Urothelium cell line (cell line): ENCODE results near the gene CNOT11.
"Not testable (repeated sequence)": the region's sequence is repeated elsewhere in the genome, so short reads cannot be mapped to it uniquely, and the experiment has no call there.

Source experiments
- DNase-seq: peaks from one replicate; pipeline ENCODE4 v3.0.0; 2011; ENCODE audit warnings: low spot score, mixed read lengths
- FAIRE-seq: peaks from 2 replicates; lab custom pipeline; 2011; peaks lifted over from hg19 to GRCh38; lab: Jason Lieb, UNC

The CNOT11 gene

GRCh38 chr2:101244899-101245298 is 7.8 kb upstream of the CNOT11 start:
- not testable (repeated sequence) for FAIRE-seq

DNA sequence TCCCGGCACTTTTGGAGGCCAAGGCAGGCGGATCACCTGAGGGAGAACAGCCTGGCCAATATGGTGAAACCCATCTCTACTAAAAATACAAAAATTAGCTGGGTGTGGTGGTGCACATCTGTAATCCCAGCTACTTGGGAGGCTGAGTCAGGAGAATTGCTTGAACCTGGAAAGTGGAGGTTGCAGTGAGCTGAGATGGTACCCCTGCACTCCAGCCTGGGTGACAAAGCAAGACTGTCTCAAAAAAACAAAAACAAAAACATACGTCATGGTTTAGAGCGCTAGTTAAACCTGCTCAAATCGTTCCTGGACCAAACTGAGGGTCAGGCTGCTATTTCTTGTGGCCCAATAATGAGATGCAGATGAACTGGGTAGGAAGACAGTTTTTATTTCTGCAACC is 7.2 kb upstream of the CNOT11 start:
- DNase-seq, FAIRE-seq: not testable (repeated sequence)

More at GRCh38 chr2:101244899-101245298, 7.8 kb upstream of the CNOT11 start:
- not testable (repeated sequence) for DNase-seq

- DNase-seq, FAIRE-seq: not testable (repeated sequence)
Observed at GRCh38 chr2:101248756-101249155, 3.9 kb upstream of the CNOT11 start.

DNA sequence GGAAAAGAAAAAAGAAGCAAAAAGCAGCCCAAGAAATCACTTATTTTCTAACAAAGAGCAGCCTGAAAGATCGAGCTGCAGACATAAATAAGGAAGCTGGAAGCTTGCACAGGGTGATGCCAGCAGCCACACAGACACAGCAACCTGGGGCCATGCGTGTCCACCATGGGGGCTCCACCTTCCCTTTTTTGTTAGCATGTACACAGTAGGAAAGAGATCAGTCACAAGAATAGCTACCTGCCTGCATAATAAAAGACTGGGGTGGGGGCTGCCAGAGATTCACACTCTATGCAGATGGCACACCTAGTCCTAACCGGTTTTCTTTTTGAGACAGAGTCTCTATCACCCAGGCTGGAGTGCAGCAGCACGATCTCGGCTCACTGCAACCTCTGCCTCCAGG is 2.9 kb upstream of the CNOT11 start:
- DNase-seq (no peak), FAIRE-seq (no peak)

DNA sequence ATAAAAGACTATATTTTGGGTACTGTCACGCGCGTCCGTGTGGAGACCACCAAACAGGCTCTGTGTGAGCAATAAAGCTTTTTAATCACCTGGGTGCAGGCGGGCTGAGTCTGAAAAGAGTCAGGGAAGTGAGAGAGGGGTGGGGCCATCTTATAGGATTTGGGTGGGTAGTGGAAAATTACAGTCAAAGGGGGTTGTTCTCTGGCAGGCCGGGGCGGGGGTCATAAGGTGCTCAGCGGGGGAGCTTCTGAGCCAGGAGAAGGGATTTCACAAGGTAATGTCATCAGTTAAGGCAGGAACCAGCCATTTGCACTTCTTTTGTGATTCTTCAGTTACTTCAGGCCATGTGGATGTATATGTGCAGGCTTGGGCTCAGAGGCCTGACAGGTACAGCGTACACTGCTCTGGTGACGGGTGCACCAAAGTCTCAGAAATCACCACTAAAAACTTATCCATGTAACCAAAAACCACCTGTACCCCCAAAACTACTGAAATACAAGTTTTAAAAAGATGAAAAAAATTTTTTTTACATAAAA is 1.4 kb upstream of the CNOT11 start:
- FAIRE-seq, DNase-seq: not testable (repeated sequence)

GRCh38 chr2:101251844-101252407 is 760 bp upstream of the CNOT11 start:
- FAIRE-seq (no peak), DNase-seq (peak; percentile 54)

DNA sequence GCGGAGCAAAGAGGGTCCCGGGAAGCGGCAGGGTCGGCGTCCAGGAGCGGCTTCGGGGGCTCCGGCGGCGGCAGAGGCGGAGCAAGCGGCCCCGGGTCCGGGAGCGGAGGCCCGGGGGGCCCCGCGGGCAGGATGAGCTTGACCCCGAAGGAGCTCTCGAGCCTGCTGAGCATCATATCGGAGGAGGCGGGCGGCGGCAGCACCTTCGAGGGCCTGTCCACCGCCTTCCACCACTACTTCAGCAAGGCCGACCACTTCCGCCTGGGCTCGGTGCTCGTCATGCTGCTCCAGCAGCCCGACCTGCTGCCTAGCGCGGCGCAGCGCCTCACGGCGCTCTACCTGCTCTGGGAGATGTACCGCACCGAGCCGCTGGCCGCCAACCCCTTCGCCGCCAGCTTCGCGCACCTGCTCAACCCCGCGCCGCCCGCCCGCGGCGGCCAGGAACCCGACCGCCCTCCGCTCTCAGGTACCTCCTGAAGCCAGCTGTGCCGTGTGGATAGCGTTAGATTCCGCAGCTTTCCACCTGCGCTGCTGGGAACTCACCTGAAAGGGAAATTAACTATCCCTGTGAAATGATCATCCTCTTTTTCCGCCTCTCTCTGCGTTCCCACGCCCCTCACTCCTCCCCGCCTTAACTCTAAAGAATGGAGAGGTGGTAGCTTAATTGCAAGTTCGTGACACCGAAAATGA is 472 bp downstream of the CNOT11 start:
- DNase-seq (peak; percentile 77), FAIRE-seq (no peak)

DNA sequence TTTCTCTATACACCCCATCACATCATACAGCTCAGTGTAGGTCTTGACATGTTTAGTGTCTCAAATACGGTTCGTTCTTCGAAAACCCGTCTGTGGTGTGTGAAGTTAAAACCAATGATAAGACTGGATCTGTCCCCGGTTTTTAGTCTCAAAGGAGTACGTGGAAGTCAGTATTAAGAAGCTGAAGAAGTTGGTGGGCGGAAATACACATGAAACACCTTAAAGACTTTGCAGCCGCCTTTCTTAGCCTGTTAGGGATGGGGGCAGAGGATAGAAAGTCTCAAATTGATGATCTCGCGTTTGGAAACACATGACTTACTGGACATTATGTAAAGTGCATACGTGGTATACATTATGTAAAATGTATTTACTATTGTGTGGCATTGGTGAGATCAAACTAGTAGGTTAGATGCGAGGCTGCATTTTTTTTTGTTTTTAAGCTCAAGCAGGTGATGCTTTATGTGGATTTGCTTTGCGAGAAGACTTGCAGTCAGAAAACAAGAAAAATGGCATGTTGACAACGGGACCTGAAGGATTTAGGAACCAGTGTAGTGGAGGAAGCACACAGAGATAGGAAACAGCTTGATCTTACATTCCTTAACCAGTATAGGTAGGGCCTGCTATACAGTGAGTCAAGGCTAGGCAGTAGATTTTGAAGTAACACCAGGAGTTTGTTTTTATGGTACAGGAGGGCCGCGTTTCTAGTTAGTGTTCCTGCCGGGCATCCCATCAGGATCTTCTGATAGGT is 1.2 kb downstream of the CNOT11 start:
- FAIRE-seq (no peak), DNase-seq (no peak)

- FAIRE-seq = no peak
- no peak for DNase-seq
Observed at GRCh38 chr2:101255501-101255900, 2.8 kb downstream of the CNOT11 start.

DNA sequence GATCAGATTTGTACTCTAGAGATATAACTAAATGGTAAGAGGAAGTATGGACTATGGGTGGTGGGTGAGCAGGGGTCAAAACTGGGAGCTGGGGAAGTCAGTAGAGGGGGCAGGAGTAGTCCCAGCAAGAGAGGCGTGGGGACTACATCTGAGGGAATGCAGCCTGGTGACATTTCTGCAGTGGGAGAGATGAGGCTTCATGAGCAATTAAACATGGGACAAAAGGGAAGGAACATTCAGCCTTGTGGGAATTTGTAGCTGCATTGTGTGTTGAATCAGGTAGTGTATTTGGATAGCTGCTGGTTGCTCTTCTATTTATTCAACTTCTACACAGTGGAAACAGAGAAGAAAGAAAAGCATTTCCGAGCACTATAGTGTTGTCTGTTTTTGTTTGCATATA is 3.6 kb downstream of the CNOT11 start:
- no peak for FAIRE-seq
- DNase-seq = no peak

DNA sequence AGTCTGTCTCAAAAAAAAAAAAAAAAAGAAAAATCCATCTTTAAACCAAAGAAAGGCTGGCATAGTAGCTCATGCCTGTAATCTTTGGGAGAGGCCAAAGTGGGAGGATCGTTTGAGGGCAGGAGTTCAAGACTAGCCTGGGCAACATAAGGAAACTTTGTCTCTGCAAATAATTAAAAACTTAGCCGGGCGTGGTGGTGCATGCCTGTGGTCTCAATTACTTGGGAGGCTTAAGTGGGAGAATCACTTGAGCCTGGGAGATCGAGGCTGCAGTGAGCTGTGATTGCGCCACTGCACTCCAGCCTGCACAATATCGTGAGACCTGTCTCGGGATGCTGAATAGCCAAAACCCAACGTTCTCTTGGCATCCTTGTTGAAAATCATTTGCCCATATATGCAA is 6.1 kb downstream of the CNOT11 start:
- DNase-seq (no peak), FAIRE-seq (no peak)

DNA sequence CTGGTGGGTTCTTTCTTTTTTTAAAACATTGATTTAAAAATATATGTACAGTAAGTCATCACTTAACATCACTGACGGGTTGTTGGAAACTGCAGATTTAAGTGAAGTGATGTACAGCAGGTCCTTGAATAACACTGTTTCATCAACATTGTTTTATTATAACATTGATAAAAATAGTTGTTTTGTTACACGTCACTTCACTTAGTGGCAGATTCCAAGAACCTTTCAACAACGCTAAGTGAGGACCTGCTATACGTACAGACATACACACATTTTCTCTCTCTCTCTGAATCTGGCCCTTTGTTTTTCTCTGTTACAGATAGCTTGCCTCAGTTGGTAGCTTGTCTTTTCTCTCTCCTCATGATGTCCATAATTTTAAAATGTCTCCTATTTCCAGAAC is 9.5 kb downstream of the CNOT11 start:
- no peak for FAIRE-seq

GRCh38 chr2:101263377-101263800 is 10.7 kb downstream of the CNOT11 start:
- FAIRE-seq = no peak
- DNase-seq = no peak

More for the DNA sequence above, 9.5 kb downstream of the CNOT11 start:
- DNase-seq = no peak

DNA sequence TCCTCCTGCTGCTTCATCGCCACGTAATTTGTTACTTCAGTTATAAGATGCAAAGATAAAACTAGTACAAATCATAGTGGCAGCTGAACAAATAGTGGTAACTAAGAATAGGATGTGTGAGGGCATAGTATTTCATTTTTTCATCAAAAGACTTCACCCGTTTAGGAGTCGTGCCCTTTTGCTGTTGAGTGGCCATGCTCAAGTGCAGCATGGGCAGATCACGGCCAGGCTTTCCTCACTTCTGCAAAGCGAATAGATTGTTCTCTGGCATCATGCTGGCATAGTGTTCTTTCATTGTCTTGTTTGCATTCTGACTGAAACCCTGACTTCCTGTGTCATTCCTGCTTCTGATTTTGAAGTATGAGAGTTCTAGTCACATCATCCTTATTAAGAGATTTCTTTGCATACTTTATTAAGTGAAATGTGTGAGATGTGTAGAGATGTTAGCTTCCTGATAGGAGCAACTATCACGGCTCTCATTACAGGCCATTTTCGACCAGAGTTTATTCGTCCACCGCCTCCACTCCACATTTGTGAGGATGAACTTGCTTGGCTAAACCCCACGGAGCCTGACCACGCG is 11.8 kb downstream of the CNOT11 start:
- FAIRE-seq = no peak
- no peak for DNase-seq

DNA sequence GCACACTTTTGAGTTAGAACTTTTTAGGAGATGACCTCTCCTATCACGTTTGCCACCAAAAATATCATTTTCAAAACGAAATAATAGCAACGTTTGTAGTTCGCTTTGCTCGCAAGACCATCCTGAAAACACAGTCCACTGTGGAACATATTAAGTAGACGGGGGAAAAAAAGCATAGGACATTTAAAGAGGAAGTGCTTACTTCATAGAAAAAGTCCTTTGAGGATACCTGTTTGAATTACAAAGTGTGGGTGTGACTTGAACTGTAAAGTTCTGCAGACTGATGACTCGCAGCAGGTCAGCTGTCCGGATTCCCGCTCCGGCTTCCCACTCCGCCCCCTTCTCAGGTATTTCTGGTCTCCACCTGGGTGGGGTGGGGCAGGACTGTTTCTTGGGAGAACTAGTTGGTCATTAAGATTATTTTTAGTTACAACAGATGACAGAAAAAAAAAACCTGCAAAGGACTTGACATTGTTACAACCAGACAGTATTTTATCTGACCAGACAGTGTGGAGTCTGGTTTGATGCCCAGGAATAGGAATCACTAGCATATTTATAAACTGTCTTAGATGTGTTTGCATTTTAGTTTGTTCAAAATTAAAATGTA is 13.3 kb downstream of the CNOT11 start:
- FAIRE-seq (no peak), DNase-seq (no peak)

GRCh38 chr2:101267671-101268656 is 15.3 kb downstream of the CNOT11 start:
- no peak for FAIRE-seq
- no peak for DNase-seq

GRCh38 chr2:101270700-101271259 is 18.1 kb downstream of the CNOT11 start:
- DNase-seq (no peak), FAIRE-seq (no peak)

DNA sequence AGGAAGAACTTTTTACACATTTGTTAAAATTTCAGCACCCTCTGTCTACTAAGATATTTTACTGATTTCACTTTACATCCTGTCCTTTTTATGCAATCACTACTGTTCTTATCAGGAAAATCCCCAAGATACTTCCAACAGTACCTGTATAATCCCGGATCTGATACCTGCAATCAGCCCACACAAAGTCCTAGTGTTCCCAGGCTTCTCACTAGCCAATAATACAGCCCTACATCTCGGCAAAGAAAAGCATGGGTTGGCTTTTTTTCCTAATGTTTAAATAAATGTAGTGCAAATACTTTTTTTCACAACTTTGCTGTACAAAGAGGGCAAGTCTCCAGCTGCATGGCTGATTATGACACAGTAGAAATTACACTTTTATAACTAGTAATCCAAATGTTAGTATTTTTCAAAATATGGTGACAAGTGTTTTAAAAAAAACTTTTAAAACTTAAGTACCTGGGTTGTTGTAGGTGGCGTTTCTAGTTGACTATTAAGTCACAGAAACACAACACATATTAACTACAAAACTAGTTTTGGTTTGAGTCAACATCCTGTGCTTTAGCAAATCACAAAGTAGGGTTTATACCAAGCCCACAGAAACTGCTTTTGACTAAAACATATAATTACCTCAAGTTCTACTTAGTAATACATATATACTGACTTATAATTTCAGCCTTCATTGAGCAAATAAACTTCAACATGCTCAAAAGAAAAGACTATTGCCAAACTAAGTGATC is 19.5 kb downstream of the CNOT11 start:
- no peak for DNase-seq
- FAIRE-seq = no peak

DNA sequence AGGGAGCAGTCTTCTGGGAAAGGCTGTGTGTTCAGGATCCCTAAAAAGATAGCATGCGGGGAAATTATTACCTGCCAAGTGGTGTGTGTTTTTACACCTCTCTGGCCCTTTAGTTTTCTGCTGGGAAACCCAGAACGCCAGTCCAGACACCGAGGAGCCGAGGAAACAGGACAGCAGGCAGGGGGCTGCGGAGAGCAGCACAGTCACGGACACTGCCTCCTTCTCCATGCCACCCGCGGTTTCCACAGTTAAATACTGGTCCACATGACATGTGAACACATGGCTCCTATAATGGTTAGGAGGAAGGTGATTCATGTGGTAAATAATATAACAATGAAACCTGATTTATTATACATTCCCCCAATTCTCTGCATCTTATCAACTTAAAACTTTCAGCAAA is 20.4 kb downstream of the CNOT11 start:
- FAIRE-seq = no peak

More for the DNA sequence above, 20.4 kb downstream of the CNOT11 start:
- no peak for DNase-seq
